HG03439 (cell line): ENCODE data around the gene IER2.

Experiments
- ATAC-seq: cut with Tn5 transposase; IDR thresholded peaks from one replicate; pipeline ENCODE4 v1.9.1; 2021; ENCODE audit warnings: mild to moderate bottlenecking, moderate library complexity; ENCODE audit not compliant: unreplicated experiment

The IER2 gene

DNA sequence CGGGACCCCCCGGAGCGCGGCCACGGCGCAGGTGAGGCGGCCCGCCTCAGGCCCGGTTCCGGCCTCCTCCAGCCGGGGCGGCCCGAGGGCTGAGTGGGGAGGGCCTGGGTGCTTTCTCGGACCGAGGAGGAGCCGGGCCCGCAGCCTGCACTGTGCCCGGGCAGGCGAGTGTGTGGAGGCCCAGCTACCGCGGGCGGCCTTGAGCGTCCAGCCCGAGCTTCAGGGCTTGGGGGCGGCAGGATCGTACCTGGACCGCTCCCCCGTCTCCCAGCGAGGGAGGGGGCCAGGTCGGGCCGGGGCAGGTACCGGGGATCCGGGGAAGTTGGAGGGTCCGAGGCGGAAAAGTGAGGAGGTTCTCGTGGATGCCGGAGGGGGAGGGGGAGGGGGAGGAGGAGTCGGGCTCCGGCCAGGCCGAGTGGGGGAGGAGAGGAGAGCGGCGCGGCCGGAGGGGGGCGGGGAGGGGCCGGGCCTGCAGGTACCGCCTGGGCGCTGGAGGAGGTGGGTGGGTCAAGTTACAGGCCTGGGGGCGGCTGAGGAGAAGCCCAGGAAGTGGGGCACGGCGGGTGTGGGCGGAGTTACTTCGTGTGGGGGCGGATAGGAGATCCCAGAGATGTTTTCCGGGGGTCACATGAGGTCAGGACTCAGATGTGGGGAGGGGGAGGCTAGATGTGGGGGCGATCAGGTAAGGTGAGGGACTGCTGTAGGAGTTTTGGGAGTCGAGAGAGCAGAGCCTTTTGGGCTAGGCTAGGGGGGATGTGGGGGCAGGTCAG is 31.6 kb upstream of the IER2 start:
- ATAC-seq, result no peak

GRCh38 chr19:13119627-13120026 is 30.6 kb upstream of the IER2 start:
- ATAC-seq, result no peak

GRCh38 chr19:13120031-13120430 is 30.2 kb upstream of the IER2 start:
- ATAC-seq, result no peak

- no peak for ATAC-seq
Observed at GRCh38 chr19:13120817-13121216, 29.4 kb upstream of the IER2 start.

- ATAC-seq, result no peak
Observed at GRCh38 chr19:13121551-13122274, 28.5 kb upstream of the IER2 start.

GRCh38 chr19:13122275-13122878 is 27.8 kb upstream of the IER2 start:
- ATAC-seq, result no peak

DNA sequence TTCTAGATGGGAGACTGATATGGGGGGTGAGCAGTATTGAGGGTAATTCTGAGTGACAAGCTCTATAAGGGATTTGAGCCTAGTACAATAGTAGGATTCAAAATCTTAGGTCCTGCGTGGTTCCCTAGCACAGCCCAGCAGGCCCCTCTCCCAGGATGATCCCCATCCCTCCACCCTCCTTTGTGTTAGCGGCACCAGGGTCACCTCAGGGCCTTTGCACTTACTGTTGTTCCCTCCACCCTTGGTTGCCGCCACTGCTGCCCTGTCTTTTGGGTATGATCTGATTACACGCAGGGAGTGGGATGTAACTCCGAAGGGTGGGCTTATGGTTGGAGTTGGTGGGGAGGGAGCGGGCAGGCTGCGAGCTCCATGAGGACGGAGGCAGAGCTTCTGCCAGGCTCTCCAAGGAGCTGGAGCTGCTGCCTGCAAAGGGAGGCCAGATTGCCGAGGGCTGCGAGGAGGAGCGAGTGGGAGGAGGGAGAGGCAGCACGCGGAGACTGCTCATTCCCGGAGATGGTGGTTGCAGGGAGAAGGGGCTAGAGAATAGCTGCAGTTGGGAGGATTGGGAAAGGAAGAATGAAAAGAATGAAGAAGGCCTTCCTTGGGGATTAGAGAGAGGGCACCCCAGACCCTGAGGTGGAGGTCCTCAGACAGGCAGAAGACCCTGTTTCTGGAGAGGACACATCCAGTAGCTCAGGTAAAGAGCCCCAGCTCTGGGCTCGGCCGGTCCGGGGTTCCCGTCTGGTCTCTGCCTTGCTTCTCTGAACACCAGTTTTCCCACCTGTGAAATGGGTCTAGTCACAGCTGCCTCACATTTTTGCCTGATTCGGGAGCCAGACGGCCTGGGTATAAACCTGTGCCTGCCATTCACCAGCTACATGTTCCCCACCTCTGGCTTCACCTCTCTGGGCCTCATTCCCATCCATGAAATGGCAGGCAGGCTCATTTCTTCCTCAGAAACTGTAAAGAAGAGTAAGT is 26.9 kb upstream of the IER2 start:
- ATAC-seq, result no peak

GRCh38 chr19:13127051-13127450 is 23.2 kb upstream of the IER2 start:
- ATAC-seq, result no peak

GRCh38 chr19:13127811-13128575 is 22.2 kb upstream of the IER2 start:
- no peak for ATAC-seq

GRCh38 chr19:13128583-13128982 is 21.6 kb upstream of the IER2 start:
- ATAC-seq, result no peak

GRCh38 chr19:13129384-13129783 is 20.8 kb upstream of the IER2 start:
- no peak for ATAC-seq

DNA sequence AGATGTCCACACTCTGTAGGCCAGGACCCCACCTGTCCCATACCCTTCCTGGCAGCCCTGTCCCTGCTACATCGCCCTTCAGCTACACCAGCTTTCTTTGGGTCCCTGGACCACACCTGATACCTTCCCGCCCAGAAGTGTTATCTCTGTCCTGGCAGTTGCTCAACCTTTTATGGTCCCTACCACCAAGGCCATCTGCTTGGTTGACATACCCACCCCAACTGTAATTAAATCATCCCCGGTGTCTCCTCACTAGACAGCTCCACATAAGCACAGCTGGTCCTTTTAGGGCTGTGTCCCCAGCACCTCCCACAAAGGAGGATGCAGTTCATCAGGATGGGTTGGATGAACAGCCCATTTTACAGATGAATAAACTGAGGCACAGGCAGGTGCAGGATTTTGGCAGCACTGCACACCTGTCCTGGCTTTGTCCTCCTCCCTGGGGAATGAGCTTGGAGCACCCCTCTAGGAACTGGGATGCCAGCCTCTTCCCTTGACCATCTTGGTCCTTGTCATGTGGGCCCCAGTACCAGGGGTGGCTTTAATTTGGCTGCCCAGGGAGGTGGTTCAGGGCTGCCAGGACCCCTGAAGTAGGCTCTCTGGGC is 19.2 kb upstream of the IER2 start:
- no peak for ATAC-seq

DNA sequence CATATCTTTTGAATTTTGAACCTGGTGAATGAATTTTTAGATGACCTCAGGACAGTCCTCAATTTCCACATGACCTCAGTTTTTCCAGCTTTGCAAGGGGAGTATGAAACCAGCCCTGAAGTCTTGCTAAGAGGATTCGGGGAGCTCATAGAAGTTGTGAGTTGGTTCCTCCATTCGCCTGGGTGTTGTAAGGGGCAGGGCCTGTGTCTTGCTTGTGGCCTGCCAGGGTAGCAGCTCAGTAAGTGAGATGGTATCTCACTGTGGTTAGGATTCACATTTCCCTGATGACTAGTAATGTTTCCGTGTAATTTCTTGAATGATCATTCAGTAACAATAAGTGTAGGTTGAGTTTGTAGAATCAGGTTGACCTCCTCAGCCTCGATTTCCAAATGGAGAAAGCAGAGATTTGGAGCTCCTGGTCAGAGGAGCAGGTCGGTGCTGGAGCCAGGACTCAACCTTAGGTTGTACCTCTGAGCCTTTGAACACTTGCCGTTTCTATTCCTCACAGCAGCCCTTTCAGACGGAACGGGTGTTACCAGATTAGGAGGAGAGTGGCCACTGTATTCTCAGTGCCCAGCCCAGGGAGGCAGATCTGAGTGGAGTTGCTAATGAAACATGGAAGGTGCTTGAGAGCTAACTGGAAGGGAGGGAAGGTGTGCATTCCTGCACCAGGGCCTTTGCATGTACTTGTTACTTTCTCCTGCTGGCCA is 17.6 kb upstream of the IER2 start:
- no peak for ATAC-seq

GRCh38 chr19:13133241-13133870 is 16.9 kb upstream of the IER2 start:
- ATAC-seq, result no peak

GRCh38 chr19:13134626-13135025 is 15.6 kb upstream of the IER2 start:
- ATAC-seq, result no peak

DNA sequence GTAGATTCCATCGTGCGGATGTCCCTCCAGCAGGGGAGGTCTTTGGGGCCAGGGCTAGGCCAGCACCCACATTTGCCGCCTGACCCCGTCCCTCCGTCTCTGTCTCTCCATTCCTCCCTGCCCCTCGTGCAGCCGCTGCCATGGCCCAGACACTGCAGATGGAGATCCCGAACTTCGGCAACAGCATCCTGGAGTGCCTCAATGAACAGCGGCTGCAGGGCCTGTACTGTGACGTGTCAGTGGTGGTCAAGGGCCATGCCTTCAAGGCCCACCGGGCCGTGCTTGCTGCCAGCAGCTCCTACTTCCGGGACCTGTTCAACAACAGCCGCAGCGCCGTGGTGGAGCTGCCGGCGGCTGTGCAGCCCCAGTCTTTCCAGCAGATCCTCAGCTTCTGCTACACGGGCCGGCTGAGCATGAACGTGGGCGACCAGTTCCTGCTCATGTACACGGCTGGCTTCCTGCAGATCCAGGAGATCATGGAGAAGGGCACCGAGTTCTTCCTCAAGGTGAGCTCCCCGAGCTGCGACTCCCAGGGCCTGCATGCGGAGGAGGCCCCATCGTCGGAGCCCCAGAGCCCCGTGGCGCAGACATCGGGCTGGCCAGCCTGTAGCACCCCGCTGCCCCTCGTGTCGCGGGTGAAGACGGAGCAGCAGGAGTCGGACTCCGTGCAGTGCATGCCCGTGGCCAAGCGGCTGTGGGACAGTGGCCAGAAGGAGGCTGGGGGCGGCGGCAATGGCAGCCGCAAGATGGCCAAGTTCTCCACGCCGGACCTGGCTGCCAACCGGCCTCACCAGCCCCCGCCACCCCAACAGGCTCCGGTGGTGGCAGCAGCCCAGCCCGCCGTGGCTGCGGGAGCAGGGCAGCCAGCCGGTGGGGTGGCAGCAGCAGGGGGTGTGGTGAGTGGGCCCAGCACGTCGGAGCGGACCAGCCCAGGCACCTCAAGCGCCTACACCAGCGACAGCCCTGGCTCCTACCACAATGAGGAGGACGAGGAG is 14.8 kb upstream of the IER2 start:
- no peak for ATAC-seq

DNA sequence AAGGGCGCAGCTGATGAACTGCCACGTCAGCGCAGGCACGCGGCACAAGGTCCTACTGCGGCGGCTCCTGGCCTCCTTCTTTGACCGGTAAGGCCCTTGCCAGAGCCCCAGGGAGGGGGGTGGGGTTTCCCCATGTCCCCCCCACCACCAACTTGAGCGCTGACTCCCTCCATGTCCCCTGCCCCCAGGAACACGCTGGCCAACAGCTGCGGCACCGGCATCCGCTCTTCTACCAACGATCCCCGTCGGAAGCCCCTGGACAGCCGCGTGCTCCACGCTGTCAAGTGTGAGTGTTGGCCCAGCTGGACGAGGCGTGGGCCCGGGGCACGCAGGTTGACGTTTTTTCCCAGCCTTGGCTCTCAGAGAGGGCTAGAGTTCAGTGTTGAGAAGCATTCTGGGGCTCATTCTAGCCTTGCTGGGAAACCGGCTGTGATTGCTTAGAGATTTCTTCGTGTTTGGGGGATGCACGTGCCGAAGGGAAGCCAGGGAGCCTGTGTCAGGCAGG is 12.9 kb upstream of the IER2 start:
- ATAC-seq, result no peak
